Stimulated activated naive CD8-positive, alpha-beta T cell treated with anti-CD3 and anti-CD28 coated beads, Interleukin-15, Interleukin-2, amounts not matched to agents 100 ng/mL and 50 ng/mL, for 24 hours (primary cell): Measurements from ENCODE around the gene ABL1.

ENCODE experiments used
- H3K27ac Mint-ChIP-seq: one replicate; pipeline ENCODE4 v1.8.0; 2021; ENCODE audit warnings: mild to moderate bottlenecking, mixed read lengths
- H3K27me3 Mint-ChIP-seq: one replicate; pipeline ENCODE4 v1.8.0; 2021; ENCODE audit warnings: mixed read lengths
- H3K36me3 Mint-ChIP-seq: one replicate; pipeline ENCODE4 v1.8.0; 2021; ENCODE audit warnings: low read depth, mixed read lengths
- H3K4me1 Mint-ChIP-seq: one replicate; pipeline ENCODE4 v1.8.0; 2021; ENCODE audit warnings: low read depth, mixed read lengths
- H3K4me3 Mint-ChIP-seq: one replicate; pipeline ENCODE4 v1.8.0; 2021; ENCODE audit warnings: mild to moderate bottlenecking, mixed read lengths
- H3K9me3 Mint-ChIP-seq: one replicate; pipeline ENCODE4 v1.8.0; 2021; ENCODE audit warnings: mixed read lengths

The ABL1 gene

GRCh38 chr9:130925050-130925678 lies 90.1 kb downstream of the ABL1 start:
- Mint-ChIP-seq H3K9me3 (no peaks in the 10 kb centered on the region), H3K27me3 (peaks cover 11% of the 10 kb centered on the region), H3K4me3 (no peak overlapping the region), H3K4me1 (no peaks in the 10 kb centered on the region), H3K27ac (no peak overlapping the region), H3K36me3 (no peaks in the 10 kb centered on the region)

- no peaks in the 10 kb centered on the region for H3K9me3 Mint-ChIP-seq
- H3K4me3 Mint-ChIP-seq: no peak overlapping the region
- no peaks in the 10 kb centered on the region for H3K4me1 Mint-ChIP-seq
- H3K27me3 Mint-ChIP-seq: peaks cover 17% of the 10 kb centered on the region
- H3K36me3 Mint-ChIP-seq: no peaks in the 10 kb centered on the region
- H3K27ac Mint-ChIP-seq: no peak overlapping the region
Measured at GRCh38 chr9:130927338-130927737, 92.3 kb downstream of the ABL1 start.

GRCh38 chr9:130927995-130928900 lies 93.2 kb downstream of the ABL1 start:
- Mint-ChIP-seq H3K27me3 (peaks cover 18% of the 10 kb centered on the region), H3K27ac (no peak overlapping the region), H3K4me3 (no peak overlapping the region), H3K36me3 (no peaks in the 10 kb centered on the region), H3K9me3 (no peaks in the 10 kb centered on the region), H3K4me1 (no peaks in the 10 kb centered on the region)

GRCh38 chr9:130929571-130930038 lies 94.6 kb downstream of the ABL1 start:
- no peak overlapping the region for H3K4me3 Mint-ChIP-seq
- H3K9me3 Mint-ChIP-seq: no peaks in the 10 kb centered on the region
- no peaks in the 10 kb centered on the region for H3K36me3 Mint-ChIP-seq
- H3K27me3 Mint-ChIP-seq: peaks cover 20% of the 10 kb centered on the region
- no peak overlapping the region for H3K27ac Mint-ChIP-seq
- no peaks in the 10 kb centered on the region for H3K4me1 Mint-ChIP-seq

- Mint-ChIP-seq H3K4me3 (no peak overlapping the region), H3K9me3 (no peaks in the 10 kb centered on the region), H3K36me3 (no peaks in the 10 kb centered on the region), H3K27ac (no peak overlapping the region), H3K27me3 (peaks cover 27% of the 10 kb centered on the region), H3K4me1 (no peaks in the 10 kb centered on the region)
Measured at GRCh38 chr9:130930132-130930803, 95.2 kb downstream of the ABL1 start.

GRCh38 chr9:130930804-130931349 lies 95.8 kb downstream of the ABL1 start:
- peaks cover 30% of the 10 kb centered on the region for H3K27me3 Mint-ChIP-seq
- no peak overlapping the region for H3K4me3 Mint-ChIP-seq
- H3K4me1 Mint-ChIP-seq: no peaks in the 10 kb centered on the region
- no peaks in the 10 kb centered on the region for H3K36me3 Mint-ChIP-seq
- no peaks in the 10 kb centered on the region for H3K9me3 Mint-ChIP-seq
- no peak overlapping the region for H3K27ac Mint-ChIP-seq

- no peaks in the 10 kb centered on the region for H3K9me3 Mint-ChIP-seq
- H3K36me3 Mint-ChIP-seq: no peaks in the 10 kb centered on the region
- H3K27me3 Mint-ChIP-seq: peaks cover 35% of the 10 kb centered on the region
- no peak overlapping the region for H3K27ac Mint-ChIP-seq
- H3K4me1 Mint-ChIP-seq: peaks cover under 1% of the 10 kb centered on the region
- no peak overlapping the region for H3K4me3 Mint-ChIP-seq
Measured at GRCh38 chr9:130931508-130932254, 96.6 kb downstream of the ABL1 start.

- H3K4me1 Mint-ChIP-seq: peaks cover 6% of the 10 kb centered on the region
- peaks cover 42% of the 10 kb centered on the region for H3K27me3 Mint-ChIP-seq
- H3K36me3 Mint-ChIP-seq: no peaks in the 10 kb centered on the region
- no peaks in the 10 kb centered on the region for H3K9me3 Mint-ChIP-seq
- H3K27ac Mint-ChIP-seq: no peak overlapping the region
- H3K4me3 Mint-ChIP-seq: no peak overlapping the region
Measured at GRCh38 chr9:130932255-130933079, 97.4 kb downstream of the ABL1 start.

- Mint-ChIP-seq H3K27ac (no peak overlapping the region), H3K9me3 (no peaks in the 10 kb centered on the region), H3K4me3 (no peak overlapping the region), H3K27me3 (peaks cover 48% of the 10 kb centered on the region), H3K36me3 (no peaks in the 10 kb centered on the region), H3K4me1 (peaks cover 6% of the 10 kb centered on the region)
Measured at GRCh38 chr9:130933114-130934046, 98.3 kb downstream of the ABL1 start.

GRCh38 chr9:130934246-130934645 lies 99.2 kb downstream of the ABL1 start:
- peaks cover 52% of the 10 kb centered on the region for H3K27me3 Mint-ChIP-seq
- no peaks in the 10 kb centered on the region for H3K9me3 Mint-ChIP-seq
- no peak overlapping the region for H3K27ac Mint-ChIP-seq
- no peaks in the 10 kb centered on the region for H3K36me3 Mint-ChIP-seq
- peaks cover 6% of the 10 kb centered on the region for H3K4me1 Mint-ChIP-seq
- H3K4me3 Mint-ChIP-seq: no peak overlapping the region

- Mint-ChIP-seq H3K36me3 (no peaks in the 10 kb centered on the region), H3K9me3 (no peaks in the 10 kb centered on the region), H3K27me3 (peaks cover 49% of the 10 kb centered on the region), H3K4me3 (no peak overlapping the region), H3K27ac (no peak overlapping the region), H3K4me1 (peaks cover 6% of the 10 kb centered on the region)
Measured at GRCh38 chr9:130934702-130935647, 99.9 kb downstream of the ABL1 start.

- H3K4me3 Mint-ChIP-seq: no peak overlapping the region
- H3K27ac Mint-ChIP-seq: no peak overlapping the region
- H3K9me3 Mint-ChIP-seq: no peaks in the 10 kb centered on the region
- peaks cover 10% of the 10 kb centered on the region for H3K4me1 Mint-ChIP-seq
- H3K27me3 Mint-ChIP-seq: peaks cover 54% of the 10 kb centered on the region
- no peaks in the 10 kb centered on the region for H3K36me3 Mint-ChIP-seq
Measured at GRCh38 chr9:130935648-130936271, 100.7 kb downstream of the ABL1 start.
